NB4 (cell line): ENCODE data around the gene CARF.

ENCODE experiments used
- MYC ChIP-seq: IDR thresholded peaks from 2 replicates; pipeline ENCODE4 v1.6.1; 2011; ENCODE audit warnings: low read depth, low read length
- POLR2A ChIP-seq: IDR thresholded peaks from 2 replicates; pipeline ENCODE4 v1.6.1; 2011; ENCODE audit warnings: mild to moderate bottlenecking; ENCODE audit not compliant: insufficient read length; ENCODE audit errors: extremely low read depth
- TF ChIP-seq, protein P1 (sequence below): IDR thresholded peaks from one replicate; pipeline ENCODE4 v1.5.1; 2012; ENCODE audit warnings: low read depth, low read length
- TF ChIP-seq, protein P2 (sequence below): IDR thresholded peaks from 2 replicates; pipeline ENCODE4 v1.6.1; 2011; ENCODE audit warnings: low read depth, low read length

- TF ChIP-seq, protein P1, sequence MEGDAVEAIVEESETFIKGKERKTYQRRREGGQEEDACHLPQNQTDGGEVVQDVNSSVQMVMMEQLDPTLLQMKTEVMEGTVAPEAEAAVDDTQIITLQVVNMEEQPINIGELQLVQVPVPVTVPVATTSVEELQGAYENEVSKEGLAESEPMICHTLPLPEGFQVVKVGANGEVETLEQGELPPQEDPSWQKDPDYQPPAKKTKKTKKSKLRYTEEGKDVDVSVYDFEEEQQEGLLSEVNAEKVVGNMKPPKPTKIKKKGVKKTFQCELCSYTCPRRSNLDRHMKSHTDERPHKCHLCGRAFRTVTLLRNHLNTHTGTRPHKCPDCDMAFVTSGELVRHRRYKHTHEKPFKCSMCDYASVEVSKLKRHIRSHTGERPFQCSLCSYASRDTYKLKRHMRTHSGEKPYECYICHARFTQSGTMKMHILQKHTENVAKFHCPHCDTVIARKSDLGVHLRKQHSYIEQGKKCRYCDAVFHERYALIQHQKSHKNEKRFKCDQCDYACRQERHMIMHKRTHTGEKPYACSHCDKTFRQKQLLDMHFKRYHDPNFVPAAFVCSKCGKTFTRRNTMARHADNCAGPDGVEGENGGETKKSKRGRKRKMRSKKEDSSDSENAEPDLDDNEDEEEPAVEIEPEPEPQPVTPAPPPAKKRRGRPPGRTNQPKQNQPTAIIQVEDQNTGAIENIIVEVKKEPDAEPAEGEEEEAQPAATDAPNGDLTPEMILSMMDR: no peak
- TF ChIP-seq, protein P2, sequence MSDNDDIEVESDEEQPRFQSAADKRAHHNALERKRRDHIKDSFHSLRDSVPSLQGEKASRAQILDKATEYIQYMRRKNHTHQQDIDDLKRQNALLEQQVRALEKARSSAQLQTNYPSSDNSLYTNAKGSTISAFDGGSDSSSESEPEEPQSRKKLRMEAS: no peak
- TF ChIP-seq POLR2A: no peak
- no peak for TF ChIP-seq MYC
These were observed 26.9 kb downstream of the CARF start for GRCh38 chr2:202938960-202939359.
